Stimulated activated CD8-positive, alpha-beta memory T cell treated with anti-CD3 and anti-CD28 coated beads, Interleukin-7, amount 100 ng/mL, for 1 hour (primary cell): ENCODE measurements around the gene DNMT1.
"Not testable (repeated sequence)": the region's sequence is repeated elsewhere in the genome, so short reads cannot be mapped to it uniquely, and the experiment has no call there.

Experiments
- DNase-seq, 2 donors: peaks; one replicate each; pipeline ENCODE4 v3.0.0-alpha.2; 2020; ENCODE audit warnings: low read depth in 2 of 2

Gene DNMT1

GRCh38 chr19:10183926-10184325 lies 10.8 kb downstream of the DNMT1 start:
- no peak for DNase-seq

GRCh38 chr19:10182847-10183246 lies 11.9 kb downstream of the DNMT1 start:
- no peak for DNase-seq

GRCh38 chr19:10182076-10182475 lies 12.7 kb downstream of the DNMT1 start:
- DNase-seq: no peak

- no peak for DNase-seq
Measured at GRCh38 chr19:10180459-10180858, 14.3 kb downstream of the DNMT1 start.

- not testable (repeated sequence) for DNase-seq
Measured at GRCh38 chr19:10180024-10180423, 14.7 kb downstream of the DNMT1 start.

- no peak for DNase-seq
Measured at GRCh38 chr19:10173527-10173926, 21.2 kb downstream of the DNMT1 start.

GRCh38 chr19:10168386-10168948 lies 26.3 kb downstream of the DNMT1 start:
- no peak for DNase-seq

- DNase-seq: no peak
Measured at GRCh38 chr19:10167459-10167858, 27.3 kb downstream of the DNMT1 start.

- not testable (repeated sequence) for DNase-seq
Measured at GRCh38 chr19:10166501-10166900, 28.3 kb downstream of the DNMT1 start.

- no peak for DNase-seq
Measured at GRCh38 chr19:10166046-10166445, 28.7 kb downstream of the DNMT1 start.

- no peak for DNase-seq
Measured at GRCh38 chr19:10163536-10163935, 31.2 kb downstream of the DNMT1 start.

- DNase-seq: no peak
Measured at GRCh38 chr19:10159610-10160009, 35.1 kb downstream of the DNMT1 start.

- DNase-seq: no peak
Measured at GRCh38 chr19:10158485-10158884, 36.3 kb downstream of the DNMT1 start.

- DNase-seq: no peak
Measured at GRCh38 chr19:10158071-10158470, 36.7 kb downstream of the DNMT1 start.

GRCh38 chr19:10155839-10156238 lies 38.9 kb downstream of the DNMT1 start:
- DNase-seq: no peak

- no peak for DNase-seq
Measured at GRCh38 chr19:10152100-10152499, 42.7 kb downstream of the DNMT1 start.

- no peak for DNase-seq
Measured at GRCh38 chr19:10151521-10151920, 43.2 kb downstream of the DNMT1 start.

GRCh38 chr19:10149427-10149826 lies 45.3 kb downstream of the DNMT1 start:
- no peak for DNase-seq

- DNase-seq: no peak
Measured at GRCh38 chr19:10146142-10146541, 48.6 kb downstream of the DNMT1 start.

GRCh38 chr19:10145031-10145430 lies 49.7 kb downstream of the DNMT1 start:
- DNase-seq: no peak

GRCh38 chr19:10144361-10144760 lies 50.4 kb downstream of the DNMT1 start:
- no peak for DNase-seq

GRCh38 chr19:10143681-10144080 lies 51.1 kb downstream of the DNMT1 start:
- no peak for DNase-seq

- DNase-seq: peak in 1 of 2 donors; percentile 15
Measured at GRCh38 chr19:10142701-10143375, 51.9 kb downstream of the DNMT1 start.

GRCh38 chr19:10141973-10142372 lies 52.8 kb downstream of the DNMT1 start:
- DNase-seq: no peak
